MCF 10A (cell line): ENCODE results near the gene CALD1. TPM values are rescaled to one million over a fixed set of nuclear protein-coding genes. Genes with fewer than 3 reads are reported as not detected.

Source experiments
- BruUV-seq: library from RNA; stranded (reverse); fragments of 400-500 nt; replicated peaks from 2 replicates; lab custom pipeline; 2021; lab: Mats Ljungman, UMichigan
- CTCF ChIA-PET: fragments of 300-600 bp; sonication (Branson Sonifier 250); formaldehyde crosslinking; extraction: SDS; loops from one replicate; lab custom pipeline; 2021; ENCODE audit warnings: antibody characterized with exemption, inconsistent platforms; lab: Yijun Ruan, JAX
- POLR2A ChIA-PET: fragments of 300-600, 350-650 bp; sonication (Branson Sonifier 250); formaldehyde crosslinking; extraction: SDS; loops from one replicate; lab custom pipeline; 2020; ENCODE audit warnings: antibody characterized with exemption, inconsistent platforms; lab: Yijun Ruan, JAX
- DNase-seq: peaks from one replicate; pipeline ENCODE4 v3.0.0-alpha.2; 2018; ENCODE audit not compliant: unreplicated experiment
- H3K27ac Mint-ChIP-seq: one replicate; pipeline ENCODE4 v1.8.0; 2022; ENCODE audit warnings: mild to moderate bottlenecking, low read depth, mixed read lengths; ENCODE audit not compliant: unreplicated experiment
- H3K27me3 Mint-ChIP-seq: one replicate; pipeline ENCODE4 v1.8.0; 2022; ENCODE audit warnings: mixed read lengths; ENCODE audit not compliant: insufficient read depth, unreplicated experiment
- H3K36me3 Mint-ChIP-seq: one replicate; pipeline ENCODE4 v1.8.0; 2022; ENCODE audit warnings: mild to moderate bottlenecking, moderate library complexity, mixed read lengths; ENCODE audit not compliant: insufficient read depth, unreplicated experiment
- H3K4me1 Mint-ChIP-seq: one replicate; pipeline ENCODE4 v1.8.0; 2022; ENCODE audit warnings: mixed read lengths; ENCODE audit not compliant: insufficient read depth, unreplicated experiment
- H3K4me3 Mint-ChIP-seq: one replicate; pipeline ENCODE4 v1.8.0; 2022; ENCODE audit warnings: mild to moderate bottlenecking, moderate library complexity, mixed read lengths; ENCODE audit not compliant: unreplicated experiment
- H3K9me3 Mint-ChIP-seq: one replicate; pipeline ENCODE4 v1.8.0; 2022; ENCODE audit warnings: mixed read lengths; ENCODE audit not compliant: unreplicated experiment
- CTCF ChIP-seq: fragments of 200-600 bp; IDR thresholded peaks from one replicate; pipeline ENCODE4 v1.8.0; 2022; ENCODE audit warnings: antibody characterized with exemption, mild to moderate bottlenecking; ENCODE audit not compliant: unreplicated experiment
- intact Hi-C: fragments of 100-400 bp; cut with micrococcal nuclease; formaldehyde crosslinking; loops from 2 replicates; pipeline ENCODE4 v1.14.1; 2022
- total RNA-seq: library from RNA; stranded (reverse); gene quantifications from 2 replicates; pipeline ENCODE4 v1.2.3, GENCODE V29; 2022

Gene CALD1
- total RNA-seq, 1 experiment from 2014 or later = 183 TPM

- H3K27me3 Mint-ChIP-seq = no peaks in the 10 kb centered on the region
- no peak for DNase-seq
- TF ChIP-seq CTCF = no peak
- no TSS peak for BruUV-seq
- intact Hi-C loops = no loop called here
- no peak overlapping the region for H3K4me3 Mint-ChIP-seq
- no peaks in the 10 kb centered on the region for H3K36me3 Mint-ChIP-seq
- POLR2A ChIA-PET = no interaction called here
- no peaks in the 10 kb centered on the region for H3K4me1 Mint-ChIP-seq
- CTCF ChIA-PET = interaction anchor here (1.1 kb wide), 1 partner anchor 12 kb away, joined by 6 read pairs; no protein-coding TSS in a partner anchor
- no peaks in the 10 kb centered on the region for H3K9me3 Mint-ChIP-seq
- no peak overlapping the region for H3K27ac Mint-ChIP-seq
Measured at GRCh38 chr7:134832367-134832766, 52.9 kb downstream of the CALD1 start.

GRCh38 chr7:134834689-134835462, 55.4 kb downstream of the CALD1 start:
- BruUV-seq = no TSS peak
- H3K36me3 Mint-ChIP-seq = no peaks in the 10 kb centered on the region
- intact Hi-C loops = no loop called here
- H3K27ac Mint-ChIP-seq = no peak overlapping the region
- ChIA-PET CTCF (interaction anchor here (1.3 to 1.6 kb wide), 2 partner anchors 14 to 110 kb away, joined by 3 to 4 read pairs; no protein-coding TSS in a partner anchor), POLR2A (no interaction called here)
- no peaks in the 10 kb centered on the region for H3K4me1 Mint-ChIP-seq
- no peaks in the 10 kb centered on the region for H3K9me3 Mint-ChIP-seq
- no peak for TF ChIP-seq CTCF
- no peak for DNase-seq
- H3K27me3 Mint-ChIP-seq = no peaks in the 10 kb centered on the region
- H3K4me3 Mint-ChIP-seq = no peak overlapping the region

- intact Hi-C loops = no loop called here
- ChIA-PET CTCF (interaction anchor here (1.3 kb wide), 1 partner anchor 13 kb away, joined by 3 read pairs; no protein-coding TSS in a partner anchor), POLR2A (interaction anchor here (1.1 kb wide), 1 partner anchor 12 kb away, joined by 3 read pairs; no protein-coding TSS in a partner anchor)
- Mint-ChIP-seq H3K27ac (no peak overlapping the region), H3K9me3 (no peaks in the 10 kb centered on the region), H3K36me3 (no peaks in the 10 kb centered on the region), H3K4me3 (no peak overlapping the region), H3K27me3 (no peaks in the 10 kb centered on the region), H3K4me1 (no peaks in the 10 kb centered on the region)
- TF ChIP-seq CTCF = no peak
- no TSS peak for BruUV-seq
- no peak for DNase-seq
Measured at GRCh38 chr7:134835463-134835823, 56.0 kb downstream of the CALD1 start.

DNA sequence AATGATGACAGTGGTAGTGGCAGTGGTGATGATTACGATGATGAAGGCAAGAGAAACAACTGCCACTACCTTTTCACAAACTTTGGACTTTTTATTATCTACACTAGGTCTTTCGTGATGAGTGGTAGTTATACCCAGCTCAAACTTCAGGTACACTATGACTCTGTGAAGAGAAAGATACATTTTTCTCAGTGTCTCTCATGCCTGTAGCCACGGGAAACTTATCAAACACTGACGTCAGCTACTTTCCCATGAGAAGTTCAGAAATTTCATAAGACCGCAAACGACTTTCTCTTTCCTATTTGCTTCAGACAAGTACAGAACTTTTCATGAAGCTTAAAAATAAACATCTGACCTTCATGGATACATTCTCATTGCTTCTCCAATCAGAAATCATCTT, 57.0 kb downstream of the CALD1 start:
- H3K9me3 Mint-ChIP-seq = no peaks in the 10 kb centered on the region
- H3K27ac Mint-ChIP-seq = no peak overlapping the region

More for the DNA sequence above, 57.0 kb downstream of the CALD1 start:
- no TSS peak for BruUV-seq
- Mint-ChIP-seq H3K4me3 (no peak overlapping the region), H3K4me1 (no peaks in the 10 kb centered on the region), H3K36me3 (no peaks in the 10 kb centered on the region), H3K27me3 (no peaks in the 10 kb centered on the region)
- no peak for DNase-seq
- TF ChIP-seq CTCF = no peak
- intact Hi-C loops = no loop called here
- CTCF ChIA-PET = no interaction called here
- POLR2A ChIA-PET = interaction anchor here (0.7 to 1.1 kb wide), 2 partner anchors 13 to 901 kb away, joined by 3 read pairs; no protein-coding TSS in a partner anchor
